Endothelial cell of umbilical vein (primary cell): ENCODE measurements around the gene PCF11. TPM values are rescaled to one million over a fixed set of nuclear protein-coding genes. Genes with fewer than 3 reads are reported as not detected.
A peak's percentile ranks its signal among the peaks of the same experiment; 100 is the strongest.

ENCODE experiments used
- BruUV-seq: library from RNA; stranded (reverse); fragments of 400-500 nt; replicated peaks from 2 replicates; lab custom pipeline; 2021; lab: Mats Ljungman, UMichigan
- CTCF ChIA-PET: fragments of 300-600, 350-600 bp; sonication (Branson Sonifier 250); formaldehyde crosslinking; loops from one replicate; lab custom pipeline; 2021; ENCODE audit warnings: antibody characterized with exemption, inconsistent platforms; lab: Charles Lee
- POLR2A ChIA-PET: fragments of 300-600, 350-600 bp; sonication (Branson Sonifier 250); formaldehyde crosslinking; loops from one replicate; lab custom pipeline; 2021; ENCODE audit warnings: antibody characterized with exemption, inconsistent platforms; lab: Charles Lee
- DNase-seq: peaks from one replicate; pipeline ENCODE4 v3.0.0-alpha.2; 2011; ENCODE audit warnings: low read depth, low spot score
- FAIRE-seq: peaks from 2 replicates; lab custom pipeline; 2011; peaks lifted over from hg19 to GRCh38; lab: Jason Lieb, UNC
- H2AFZ ChIP-seq: 2 replicates; pipeline ENCODE4 v1.6.0; 2012; ENCODE audit warnings: low read depth, low read length, control low read depth, inconsistent platforms
- H3K27ac ChIP-seq: 2 replicates; pipeline ENCODE4 v1.5.1; 2011; ENCODE audit warnings: low read depth, mild to moderate bottlenecking, control low read depth, low read length, moderate library complexity; ENCODE audit not compliant: insufficient read depth
- H3K27me3 ChIP-seq, 2 experiments: 2 replicates each; pipeline versions ENCODE4 v1.6.0 to v1.6.1; 2011; ENCODE audit warnings: low read length in 2 of 2, mixed read lengths in 1 of 2; ENCODE audit not compliant: control insufficient read depth in 2 of 2, insufficient read depth in 2 of 2
- H3K36me3 ChIP-seq, 2 experiments: 2 replicates in 1 of 2; 3 replicates in 1 of 2; pipeline ENCODE4 v1.5.1; 2011; ENCODE audit warnings: low read length in 2 of 2, mild to moderate bottlenecking in 1 of 2, moderate library complexity in 1 of 2; ENCODE audit not compliant: control insufficient read depth in 2 of 2, insufficient read depth in 2 of 2; ENCODE audit errors: extremely low read depth in 1 of 2
- H3K4me1 ChIP-seq: 3 replicates; pipeline ENCODE4 v1.5.1; 2011; ENCODE audit warnings: mild to moderate bottlenecking, low read length; ENCODE audit not compliant: control insufficient read depth, insufficient read depth; ENCODE audit errors: extremely low read depth
- H3K4me2 ChIP-seq: 2 replicates; pipeline ENCODE4 v1.6.1; 2011; ENCODE audit warnings: low read length, control low read depth, mixed read lengths; ENCODE audit not compliant: insufficient read depth
- H3K4me3 ChIP-seq, 3 experiments: fragments of 200-600 bp in 1 of 3; sonication (generic), shearing (Covaris generic) in 1 of 3; replicated peaks in 1 of 3; 2 replicates each; pipeline ENCODE4 v1.5.1; 2011 to 2016; ENCODE audit warnings: control low read depth in 3 of 3, low read length in 3 of 3, mild to moderate bottlenecking in 2 of 3, inconsistent platforms in 1 of 3, low read depth in 1 of 3, moderate library complexity in 1 of 3; ENCODE audit not compliant: insufficient read depth in 1 of 3
- H3K79me2 ChIP-seq: 2 replicates; pipeline ENCODE4 v1.6.0; 2012; ENCODE audit warnings: low read length, inconsistent platforms; ENCODE audit not compliant: control insufficient read depth, insufficient read depth
- H3K9ac ChIP-seq: replicated peaks from 2 replicates; pipeline ENCODE3; 2011; ENCODE audit warnings: low read length, control low read depth; ENCODE audit not compliant: insufficient read depth; ENCODE audit errors: extremely low read depth
- H3K9me1 ChIP-seq: replicated peaks from 3 replicates; pipeline ENCODE4 v1.6.0; 2011; ENCODE audit warnings: mild to moderate bottlenecking, low read length; ENCODE audit not compliant: control insufficient read depth, insufficient read depth; ENCODE audit errors: extremely low read depth
- H3K9me3 ChIP-seq: replicated peaks from 2 replicates; pipeline ENCODE4 v1.5.1; 2012; ENCODE audit warnings: low read length, inconsistent platforms; ENCODE audit not compliant: control insufficient read depth, insufficient read depth
- H4K20me1 ChIP-seq: replicated peaks from 2 replicates; pipeline ENCODE3; 2011; ENCODE audit warnings: mild to moderate bottlenecking, low read length; ENCODE audit not compliant: control insufficient read depth, insufficient read depth; ENCODE audit errors: extremely low read depth
- CTCF ChIP-seq, 2 donors: IDR thresholded peaks; 1 replicate in 1 of 2; 2 replicates in 1 of 2; pipeline ENCODE4 v1.5.1; 2011; ENCODE audit warnings: low read length in 2 of 2, mild to moderate bottlenecking in 2 of 2, moderate library complexity in 2 of 2, control low read depth in 1 of 2, inconsistent platforms in 1 of 2, low read depth in 1 of 2; ENCODE audit not compliant: insufficient read depth in 1 of 2; ENCODE audit errors: extremely low read depth in 1 of 2
- EZH2 ChIP-seq: IDR thresholded peaks from 2 replicates; pipeline ENCODE4 v1.6.1; 2012; ENCODE audit warnings: borderline replicate concordance, low read depth, mild to moderate bottlenecking, moderate library complexity, low read length, inconsistent platforms; ENCODE audit not compliant: severe bottlenecking
- FOS ChIP-seq: IDR thresholded peaks from 2 replicates; pipeline ENCODE4 v1.6.1; 2011; ENCODE audit warnings: mild to moderate bottlenecking, low read length, moderate library complexity, borderline replicate concordance; ENCODE audit not compliant: insufficient read depth
- GATA2 ChIP-seq: IDR thresholded peaks from 2 replicates; pipeline ENCODE4 v1.7.0; 2011; ENCODE audit warnings: low read depth, mild to moderate bottlenecking, moderate library complexity, mixed read lengths, low read length; ENCODE audit not compliant: insufficient read length, insufficient read depth
- JUN ChIP-seq: IDR thresholded peaks from 2 replicates; pipeline ENCODE4 v1.6.1; 2011; ENCODE audit warnings: borderline replicate concordance, low read depth; ENCODE audit not compliant: insufficient read length, insufficient read depth
- MAX ChIP-seq: IDR thresholded peaks from 2 replicates; pipeline ENCODE4 v1.6.1; 2011; ENCODE audit not compliant: insufficient read depth, insufficient read length
- MYC ChIP-seq: IDR thresholded peaks from one replicate; pipeline ENCODE4 v1.6.1; 2011; ENCODE audit warnings: mild to moderate bottlenecking, low read depth, low read length
- POLR2A ChIP-seq: IDR thresholded peaks from 2 replicates; pipeline ENCODE4 v1.6.1; 2012; ENCODE audit warnings: low read depth, mild to moderate bottlenecking, control low read depth, low read length
- POLR2AphosphoS5 ChIP-seq: IDR thresholded peaks from 2 replicates; pipeline ENCODE4 v1.6.1; 2012; ENCODE audit warnings: low read depth, mild to moderate bottlenecking, control low read depth, low read length, moderate library complexity; ENCODE audit not compliant: insufficient read depth
- dilution Hi-C: fragments of 300-500 bp; cut with MboI; formaldehyde crosslinking; loops from one replicate; pipeline ENCODE4 v1.15.0; 2019; ENCODE audit warnings: low sequenced_read_pairs; ENCODE audit not compliant: extremely low pct_ligation_motif_present
- intact Hi-C: fragments of 100-400 bp; cut with micrococcal nuclease; formaldehyde crosslinking; loops from one replicate; pipeline ENCODE4 v1.10.0; 2022
- polyA plus RNA-seq, 4 experiments: library from polyadenylated mRNA; depleted of rRNA in 3 of 4; stranded (reverse) in 3 of 4; unstranded in 1 of 4; fragments of >200 nt; gene quantifications; 2 replicates each; pipeline versions ENCODE4 v1.2.1 to v1.2.3, GENCODE V29; 2011 to 2012; ENCODE audit warnings: missing spikeins in 1 of 4
- total RNA-seq: library from RNA; stranded (reverse); gene quantifications from 2 replicates; pipeline ENCODE4 v1.2.3, GENCODE V29; 2021

PCF11 gene
- total and polyA plus RNA-seq, 2 donors (not counting 3 experiments of a cell fraction or from before 2014, with no cell fraction given): 38.0 to 51.2 TPM

- H3K36me3 ChIP-seq: peaks cover 0 to under 1% of the 10 kb centered on the region in 2 experiments
- no peak for TF ChIP-seq MAX
- H3K4me2 ChIP-seq: no peak overlapping the region
- BruUV-seq: no TSS peak
- CTCF ChIA-PET: no interaction called here
- intact Hi-C loops: no loop called here
- no peak for DNase-seq
- H3K4me3 ChIP-seq: no peak overlapping the region
- POLR2A ChIA-PET: no interaction called here
- H2AFZ ChIP-seq: no peak overlapping the region
- dilution Hi-C loops: no loop called here
- H3K27ac ChIP-seq: no peak overlapping the region
- H3K9me1 ChIP-seq: no peaks in the 10 kb centered on the region
- no peaks in the 10 kb centered on the region for H3K9me3 ChIP-seq
- peaks cover under 1% of the 10 kb centered on the region for H4K20me1 ChIP-seq
- no peaks in the 10 kb centered on the region for H3K4me1 ChIP-seq
- FAIRE-seq: no peak
- H3K79me2 ChIP-seq: peaks cover 18% of the 10 kb centered on the region
- H3K27me3 ChIP-seq: no peaks in the 10 kb centered on the region
- no peak overlapping the region for H3K9ac ChIP-seq
Observed at GRCh38 chr11:83153764-83154163, 3.2 kb upstream of the PCF11 start.

- Histone ChIP-seq H3K36me3 (peaks cover 0 to 5% of the 10 kb centered on the region in 2 experiments), H3K9me3 (no peaks in the 10 kb centered on the region), H3K27me3 (no peaks in the 10 kb centered on the region), H2AFZ (peak overlapping the region; percentile 89), H3K4me3 (peak overlapping the region; percentile 76 to 93 (median 83)), H3K79me2 (peaks cover 44% of the 10 kb centered on the region), H3K4me2 (peak overlapping the region; percentile 89), H4K20me1 (peaks cover 13% of the 10 kb centered on the region), H3K27ac (peak overlapping the region; percentile 57), H3K9me1 (no peaks in the 10 kb centered on the region), H3K9ac (peak overlapping the region; percentile 54), H3K4me1 (peaks cover 23% of the 10 kb centered on the region)
- dilution Hi-C loops (no loop called here), intact Hi-C loops (loop anchor here (1.0 to 5.0 kb wide), 12 partner anchors 69 to 379 kb away; partner anchors contain the start of genes CCDC90B, DDIAS and RAB30)
- DNase-seq (peak; percentile 100), FAIRE-seq (peak; percentile 97)
- POLR2A ChIA-PET: interaction anchor here (0.7 to 2.0 kb wide), 20 partner anchors 9 to 389 kb away, joined by 3 to 10 read pairs (median 4); partner anchors contain the start of genes ANKRD42, CCDC90B, DDIAS and PRCP
- TSS peak; percentile 69 for BruUV-seq
- CTCF ChIA-PET: interaction anchor here (0.7 to 2.2 kb wide), 8 partner anchors 31 to 380 kb away, joined by 3 to 14 read pairs (median 6); partner anchors contain the start of genes ANKRD42, DDIAS and PRCP
- TF ChIP-seq CTCF (IDR thresholded peaks at IDR 0.05; ENCODE audit: extremely low read depth in 1 of 2, insufficient read depth in 1 of 2, low read depth in 1 of 2, low read length in 2 of 2) (no peak), MYC (no peak), POLR2AphosphoS5 (no peak), FOS (no peak), MAX (no peak), GATA2 (no peak), POLR2A (no peak), EZH2 (no peak), JUN (no peak)
Observed at GRCh38 chr11:83156144-83156995, 561 bp upstream of the PCF11 start.
